ENCODE data around the gene ZMAT5.

ZMAT5 gene

GRCh38 chr22:29734838-29735237 is 32.0 kb downstream of the ZMAT5 start:
- no peak overlapping the region for H3K4me2 ChIP-seq (ENCODE audit: low read length)
- H3K18ac ChIP-seq (ENCODE audit: low read length), result no peak overlapping the region
- no peaks in the 10 kb centered on the region for H3K4me1 ChIP-seq (ENCODE audit: control insufficient read depth, low read depth, low read length)
- no peak overlapping the region for H4K5ac ChIP-seq (ENCODE audit: low read length)
- no peak overlapping the region for H3K27ac ChIP-seq (ENCODE audit: low read depth, low read length)
- no peak overlapping the region for H3K9ac ChIP-seq (ENCODE audit: low read length)
- no peaks in the 10 kb centered on the region for H3K79me2 ChIP-seq (ENCODE audit: control insufficient read depth, insufficient read depth, low read length)
- WGBS (ENCODE audit: extremely low coverage, insufficient coverage, low lambda C conversion rate), result no CpG with 5 or more reads among the region's 9 CpGs
- no peak overlapping the region for H3K4me3 ChIP-seq (ENCODE audit: low read length)
- H4K8ac ChIP-seq (ENCODE audit: low read depth, low read length), result no peak overlapping the region
- H3K4ac ChIP-seq (ENCODE audit: low read depth, low read length), result no peak overlapping the region
- peak overlapping the region; percentile 25 for H3K56ac ChIP-seq (ENCODE audit: low read length)
- no peak overlapping the region for H2BK15ac ChIP-seq (replicated peaks; ENCODE audit: low read depth)
- DNase-seq, result peak; percentile 37
- H3K23ac ChIP-seq (ENCODE audit: low read length), result no peak overlapping the region
- H3K27me3 ChIP-seq (ENCODE audit: insufficient read depth, low read length, poor library complexity), result no peaks in the 10 kb centered on the region
- no peak overlapping the region for H2AK5ac ChIP-seq (ENCODE audit: low read length)
- no peak overlapping the region for H2BK120ac ChIP-seq (ENCODE audit: low read depth, low read length)
- no peak overlapping the region for H2BK5ac ChIP-seq (ENCODE audit: low read length)
- H3K79me1 ChIP-seq (ENCODE audit: low read length), result no peaks in the 10 kb centered on the region
- H3K36me3 ChIP-seq (ENCODE audit: control insufficient read depth, insufficient read depth, low read length), result no peaks in the 10 kb centered on the region

GRCh38 chr22:29734406-29734805 is 32.4 kb downstream of the ZMAT5 start:
- H3K4me2 ChIP-seq (ENCODE audit: low read length), result no peak overlapping the region
- H3K4me1 ChIP-seq (ENCODE audit: control insufficient read depth, low read depth, low read length), result no peaks in the 10 kb centered on the region
- H3K27ac ChIP-seq (ENCODE audit: low read depth, low read length), result no peak overlapping the region
- H3K18ac ChIP-seq (ENCODE audit: low read length), result no peak overlapping the region
- H2BK5ac ChIP-seq (ENCODE audit: low read length), result no peak overlapping the region
- H2AK5ac ChIP-seq (ENCODE audit: low read length), result no peak overlapping the region
- H4K8ac ChIP-seq (ENCODE audit: low read depth, low read length), result no peak overlapping the region
- no peak overlapping the region for H3K4ac ChIP-seq (ENCODE audit: low read depth, low read length)
- H3K9ac ChIP-seq (ENCODE audit: low read length), result no peak overlapping the region
- no peak overlapping the region for H4K5ac ChIP-seq (ENCODE audit: low read length)
- H3K4me3 ChIP-seq (ENCODE audit: low read length), result no peak overlapping the region
- no CpG with 5 or more reads among the region's 8 CpGs for WGBS (ENCODE audit: extremely low coverage, insufficient coverage, low lambda C conversion rate)
- no peaks in the 10 kb centered on the region for H3K36me3 ChIP-seq (ENCODE audit: control insufficient read depth, insufficient read depth, low read length)
- H3K79me1 ChIP-seq (ENCODE audit: low read length), result no peaks in the 10 kb centered on the region
- no peaks in the 10 kb centered on the region for H3K79me2 ChIP-seq (ENCODE audit: control insufficient read depth, insufficient read depth, low read length)
- H3K56ac ChIP-seq (ENCODE audit: low read length), result no peak overlapping the region
- H2BK120ac ChIP-seq (ENCODE audit: low read depth, low read length), result no peak overlapping the region
- no peak overlapping the region for H2BK15ac ChIP-seq (replicated peaks; ENCODE audit: low read depth)
- DNase-seq, result no peak
- H3K23ac ChIP-seq (ENCODE audit: low read length), result no peak overlapping the region
- H3K27me3 ChIP-seq (ENCODE audit: insufficient read depth, low read length, poor library complexity), result no peaks in the 10 kb centered on the region

DNA sequence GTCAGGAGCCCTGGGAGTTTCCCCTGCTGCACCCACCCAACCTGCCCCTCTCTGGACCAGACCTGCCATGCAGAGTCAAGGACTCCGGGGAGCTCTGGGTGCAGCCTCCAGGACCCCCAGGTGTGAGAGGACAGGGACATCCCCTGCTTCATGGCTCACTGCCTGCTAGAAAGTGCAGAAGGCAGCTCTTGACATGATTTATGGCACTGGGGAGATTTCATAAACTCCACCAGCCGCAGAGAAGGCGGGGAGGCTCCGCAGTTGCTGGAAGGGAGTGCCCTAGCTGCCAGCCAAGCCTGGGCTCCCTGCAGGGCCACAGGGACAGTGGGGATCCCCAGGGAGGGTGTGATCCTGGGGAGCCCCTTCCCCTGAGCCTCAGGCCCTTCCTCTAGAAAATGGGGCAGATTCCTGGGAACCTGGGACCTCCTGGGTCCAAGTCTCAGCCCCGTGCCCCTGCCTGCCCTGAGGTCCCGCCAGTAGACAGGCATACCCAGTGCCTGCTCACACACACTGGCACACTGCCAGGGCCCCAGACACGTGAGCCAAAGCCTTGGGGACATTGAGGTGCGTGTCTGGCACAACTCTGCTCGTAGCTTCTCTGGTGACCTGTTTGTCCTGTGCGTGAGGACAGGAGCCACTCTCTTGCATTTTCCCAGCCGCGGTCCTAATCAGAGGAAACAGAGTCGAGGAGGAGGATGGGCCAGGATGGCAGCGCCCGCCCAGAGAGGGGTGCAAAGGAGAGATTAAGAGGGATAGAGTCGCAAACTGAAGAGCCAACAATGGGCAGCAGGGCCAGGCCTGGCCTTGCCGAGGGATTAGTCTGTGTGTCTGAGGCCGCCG is 33.2 kb downstream of the ZMAT5 start:
- H3K18ac ChIP-seq (ENCODE audit: low read length), result no peak overlapping the region
- H4K5ac ChIP-seq (ENCODE audit: low read length), result no peak overlapping the region
- no peak overlapping the region for H3K27ac ChIP-seq (ENCODE audit: low read depth, low read length)
- no peak overlapping the region for H2BK15ac ChIP-seq (replicated peaks; ENCODE audit: low read depth)
- no peak overlapping the region for H3K4ac ChIP-seq (ENCODE audit: low read depth, low read length)
- no peak overlapping the region for H2BK120ac ChIP-seq (ENCODE audit: low read depth, low read length)
- H3K79me1 ChIP-seq (ENCODE audit: low read length), result no peaks in the 10 kb centered on the region
- H3K4me3 ChIP-seq (ENCODE audit: low read length), result no peak overlapping the region
- H3K79me2 ChIP-seq (ENCODE audit: control insufficient read depth, insufficient read depth, low read length), result no peaks in the 10 kb centered on the region
- no peak overlapping the region for H4K8ac ChIP-seq (ENCODE audit: low read depth, low read length)
- H3K36me3 ChIP-seq (ENCODE audit: control insufficient read depth, insufficient read depth, low read length), result no peaks in the 10 kb centered on the region
- no peak for DNase-seq
- H3K23ac ChIP-seq (ENCODE audit: low read length), result no peak overlapping the region
- H3K27me3 ChIP-seq (ENCODE audit: insufficient read depth, low read length, poor library complexity), result no peaks in the 10 kb centered on the region
- no peak overlapping the region for H3K9ac ChIP-seq (ENCODE audit: low read length)
- no peak overlapping the region for H3K4me2 ChIP-seq (ENCODE audit: low read length)
- H3K4me1 ChIP-seq (ENCODE audit: control insufficient read depth, low read depth, low read length), result no peaks in the 10 kb centered on the region
- no peak overlapping the region for H3K56ac ChIP-seq (ENCODE audit: low read length)
- WGBS (ENCODE audit: extremely low coverage, insufficient coverage, low lambda C conversion rate), result no CpG with 5 or more reads among the region's 19 CpGs
- no peak overlapping the region for H2BK5ac ChIP-seq (ENCODE audit: low read length)
- H2AK5ac ChIP-seq (ENCODE audit: low read length), result no peak overlapping the region

DNA sequence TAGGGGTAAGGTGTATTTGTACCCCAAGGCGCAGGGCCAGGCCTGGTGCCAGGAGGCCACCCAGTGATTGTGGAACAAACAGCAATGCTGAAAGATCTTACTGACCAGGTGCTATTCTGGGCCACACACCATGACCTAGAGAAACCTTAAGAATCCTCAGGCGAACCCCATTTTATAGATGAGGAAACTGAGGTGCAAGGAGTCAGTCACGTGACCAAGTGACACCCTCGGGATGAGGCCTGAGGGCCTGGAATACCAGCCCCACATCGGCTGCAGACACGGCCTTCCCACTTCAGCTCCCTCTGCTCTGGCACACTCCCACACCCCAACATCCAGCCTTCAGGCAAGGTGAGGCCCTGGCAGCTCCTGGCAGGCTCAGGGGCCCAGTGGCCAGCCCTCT is 33.9 kb downstream of the ZMAT5 start:
- H3K36me3 ChIP-seq (ENCODE audit: control insufficient read depth, insufficient read depth, low read length), result no peaks in the 10 kb centered on the region
- no peak overlapping the region for H3K9ac ChIP-seq (ENCODE audit: low read length)
- H3K18ac ChIP-seq (ENCODE audit: low read length), result no peak overlapping the region
- H4K8ac ChIP-seq (ENCODE audit: low read depth, low read length), result no peak overlapping the region
- H3K79me1 ChIP-seq (ENCODE audit: low read length), result no peaks in the 10 kb centered on the region
- H3K79me2 ChIP-seq (ENCODE audit: control insufficient read depth, insufficient read depth, low read length), result no peaks in the 10 kb centered on the region
- no CpG with 5 or more reads among the region's 6 CpGs for WGBS (ENCODE audit: extremely low coverage, insufficient coverage, low lambda C conversion rate)
- no peak overlapping the region for H3K4ac ChIP-seq (ENCODE audit: low read depth, low read length)
- H3K56ac ChIP-seq (ENCODE audit: low read length), result no peak overlapping the region
- no peaks in the 10 kb centered on the region for H3K27me3 ChIP-seq (ENCODE audit: insufficient read depth, low read length, poor library complexity)
- no peak for DNase-seq
- no peak overlapping the region for H2BK120ac ChIP-seq (ENCODE audit: low read depth, low read length)
- no peak overlapping the region for H3K23ac ChIP-seq (ENCODE audit: low read length)
- H2BK15ac ChIP-seq (replicated peaks; ENCODE audit: low read depth), result no peak overlapping the region
- no peaks in the 10 kb centered on the region for H3K4me1 ChIP-seq (ENCODE audit: control insufficient read depth, low read depth, low read length)
- no peak overlapping the region for H3K4me2 ChIP-seq (ENCODE audit: low read length)
- H2AK5ac ChIP-seq (ENCODE audit: low read length), result no peak overlapping the region
- no peak overlapping the region for H4K5ac ChIP-seq (ENCODE audit: low read length)
- no peak overlapping the region for H3K4me3 ChIP-seq (ENCODE audit: low read length)
- no peak overlapping the region for H2BK5ac ChIP-seq (ENCODE audit: low read length)
- H3K27ac ChIP-seq (ENCODE audit: low read depth, low read length), result no peak overlapping the region

DNA sequence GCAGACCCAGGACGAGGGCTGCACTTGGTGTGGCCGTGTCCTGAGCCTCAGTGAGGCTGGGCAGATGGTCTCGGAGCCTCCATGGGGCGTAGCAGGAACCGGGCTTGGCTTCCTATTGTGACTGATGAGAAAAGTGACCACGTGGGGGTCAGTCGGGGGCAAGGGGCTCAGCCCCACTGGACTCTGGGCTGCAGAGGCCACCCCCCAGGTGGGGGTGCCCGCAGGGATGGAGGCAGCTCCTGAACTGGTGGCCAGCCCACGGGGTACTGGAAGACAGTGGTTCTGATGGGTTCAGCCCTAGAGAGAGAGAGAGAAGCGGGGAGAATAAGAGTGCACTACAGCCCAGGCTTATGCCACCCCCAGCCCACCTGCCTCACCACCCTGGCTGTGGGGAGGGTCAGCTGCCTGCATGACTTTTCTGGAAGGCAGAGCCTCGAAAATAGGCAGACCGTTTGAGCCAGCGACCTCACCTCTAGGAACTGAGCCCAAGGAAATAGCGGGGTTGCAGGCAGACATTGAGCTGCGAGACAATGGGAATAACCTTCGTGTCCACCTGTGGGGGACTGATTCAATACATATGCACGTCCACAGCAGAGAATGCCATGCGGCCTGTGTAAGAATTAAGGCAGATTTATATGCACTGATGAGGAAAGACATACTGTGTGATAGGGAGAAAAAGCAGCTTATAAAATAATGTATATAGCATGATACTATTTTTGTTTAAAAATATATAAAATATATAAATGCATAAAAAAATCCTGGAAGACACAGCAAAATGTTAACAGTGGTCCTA is 35.6 kb downstream of the ZMAT5 start:
- Histone ChIP-seq H3K18ac (ENCODE audit: low read length) (no peak overlapping the region), H3K79me1 (ENCODE audit: low read length) (no peaks in the 10 kb centered on the region), H3K4ac (ENCODE audit: low read depth, low read length) (no peak overlapping the region), H3K27ac (ENCODE audit: low read depth, low read length) (no peak overlapping the region), H3K79me2 (ENCODE audit: control insufficient read depth, insufficient read depth, low read length) (no peaks in the 10 kb centered on the region), H3K36me3 (ENCODE audit: control insufficient read depth, insufficient read depth, low read length) (no peaks in the 10 kb centered on the region), H2BK5ac (ENCODE audit: low read length) (no peak overlapping the region), H4K5ac (ENCODE audit: low read length) (no peak overlapping the region), H2BK15ac (replicated peaks; ENCODE audit: low read depth) (no peak overlapping the region), H3K56ac (ENCODE audit: low read length) (no peak overlapping the region), H3K4me3 (ENCODE audit: low read length) (no peak overlapping the region), H3K9ac (ENCODE audit: low read length) (no peak overlapping the region), H4K8ac (ENCODE audit: low read depth, low read length) (no peak overlapping the region), H2AK5ac (ENCODE audit: low read length) (no peak overlapping the region), H3K27me3 (ENCODE audit: insufficient read depth, low read length, poor library complexity) (no peaks in the 10 kb centered on the region), H2BK120ac (ENCODE audit: low read depth, low read length) (no peak overlapping the region), H3K23ac (ENCODE audit: low read length) (no peak overlapping the region), H3K4me1 (ENCODE audit: control insufficient read depth, low read depth, low read length) (no peaks in the 10 kb centered on the region), H3K4me2 (ENCODE audit: low read length) (no peak overlapping the region)
- WGBS (ENCODE audit: extremely low coverage, insufficient coverage, low lambda C conversion rate), result no CpG with 5 or more reads among the region's 18 CpGs
- DNase-seq, result no peak
